OCI-LY1 (cell line): ENCODE measurements around the gene FBXL19.

ENCODE experiments used
- H2AFZ ChIP-seq: fragments of 200-600 bp; sonication (generic), shearing (Covaris generic); 2 replicates; pipeline ENCODE4 v1.6.0; 2014; ENCODE audit warnings: antibody characterized with exemption, mild to moderate bottlenecking, low read length
- H3F3A ChIP-seq: fragments of 200-600 bp; sonication (generic), shearing (Covaris generic); 2 replicates; pipeline ENCODE4 v1.6.0; 2014; ENCODE audit warnings: mild to moderate bottlenecking, antibody characterized with exemption, low read length, moderate library complexity; ENCODE audit not compliant: insufficient read depth
- H3K27ac ChIP-seq: fragments of 200-600 bp; sonication (generic); 2 replicates; pipeline ENCODE4 v1.5.1; 2014; ENCODE audit warnings: low read length, mixed run types, mild to moderate bottlenecking, low read depth; ENCODE audit not compliant: poor library complexity, severe bottlenecking
- H3K27me3 ChIP-seq: fragments of 200-600 bp; sonication (generic); 2 replicates; pipeline ENCODE4 v1.6.0; 2014; ENCODE audit warnings: antibody characterized with exemption, mild to moderate bottlenecking, low read length, moderate library complexity; ENCODE audit not compliant: insufficient read depth
- H3K36me3 ChIP-seq: fragments of 200-600 bp; sonication (generic); 2 replicates; pipeline ENCODE4 v1.6.1; 2014; ENCODE audit warnings: mild to moderate bottlenecking, antibody characterized with exemption, low read length, moderate library complexity, mixed read lengths; ENCODE audit not compliant: insufficient read depth
- H3K4me1 ChIP-seq: fragments of 200-600 bp; sonication (generic); 2 replicates; pipeline ENCODE4 v1.5.1; 2014; ENCODE audit warnings: mild to moderate bottlenecking, low read length, moderate library complexity; ENCODE audit not compliant: insufficient read depth, severe bottlenecking
- H3K4me2 ChIP-seq: fragments of 200-600 bp; sonication (generic), shearing (Covaris generic); 2 replicates; pipeline ENCODE4 v1.6.1; 2014; ENCODE audit warnings: low read length
- H3K4me3 ChIP-seq: fragments of 200-600 bp; sonication (generic); 2 replicates; pipeline ENCODE4 v1.5.1; 2014; ENCODE audit warnings: low read length, low read depth, mild to moderate bottlenecking, mixed read lengths; ENCODE audit not compliant: poor library complexity, severe bottlenecking
- H3K79me2 ChIP-seq: fragments of 200-600 bp; shearing (Covaris generic); 2 replicates; pipeline ENCODE4 v1.6.1; 2016; ENCODE audit warnings: mixed run types, low read length, mixed read lengths; ENCODE audit not compliant: insufficient read depth
- H3K9ac ChIP-seq: fragments of 200-600 bp; sonication (generic), shearing (Covaris generic); 2 replicates; pipeline ENCODE4 v1.6.1; 2014; ENCODE audit warnings: mild to moderate bottlenecking, low read length, mixed read lengths
- H3K9me2 ChIP-seq: fragments of 200-600 bp; sonication (generic), shearing (Covaris generic); 2 replicates; pipeline ENCODE4 v1.6.1; 2014; ENCODE audit warnings: low read depth, mild to moderate bottlenecking, low read length, mixed read lengths
- H3K9me3 ChIP-seq: fragments of 200-600 bp; shearing (Covaris generic); 2 replicates; pipeline ENCODE4 v1.6.1; 2014; ENCODE audit warnings: low read length, mixed read lengths
- H4K20me1 ChIP-seq: fragments of 200-600 bp; sonication (generic), shearing (Covaris generic); 2 replicates; pipeline ENCODE4 v1.6.0; 2016; ENCODE audit warnings: mild to moderate bottlenecking, low read length; ENCODE audit not compliant: insufficient read depth
- EZH2 ChIP-seq: fragments of 200-600 bp; sonication (generic), shearing (Covaris generic); IDR thresholded peaks from 2 replicates; pipeline ENCODE4 v1.8.0; 2017; ENCODE audit warnings: borderline replicate concordance, mixed run types, mild to moderate bottlenecking, antibody characterized with exemption, low read length, moderate library complexity, mixed read lengths
- TF ChIP-seq, protein P1 (sequence below): fragments of 200-600 bp; sonication (generic), shearing (Covaris generic); IDR thresholded peaks from 2 replicates; pipeline ENCODE4 v1.5.1; 2017; ENCODE audit warnings: mild to moderate bottlenecking, antibody characterized with exemption, low read length, moderate library complexity, mixed read lengths

FBXL19 gene

GRCh38 chr16:30951193-30951592, 27.8 kb downstream of the FBXL19 start:
- no peak overlapping the region for H3K4me2 ChIP-seq
- H3K36me3 ChIP-seq = no peaks in the 10 kb centered on the region
- no peak overlapping the region for H3K9ac ChIP-seq
- H3K27me3 ChIP-seq = no peaks in the 10 kb centered on the region
- no peaks in the 10 kb centered on the region for H4K20me1 ChIP-seq
- H3F3A ChIP-seq = no peaks in the 10 kb centered on the region
- TF ChIP-seq, protein P1, sequence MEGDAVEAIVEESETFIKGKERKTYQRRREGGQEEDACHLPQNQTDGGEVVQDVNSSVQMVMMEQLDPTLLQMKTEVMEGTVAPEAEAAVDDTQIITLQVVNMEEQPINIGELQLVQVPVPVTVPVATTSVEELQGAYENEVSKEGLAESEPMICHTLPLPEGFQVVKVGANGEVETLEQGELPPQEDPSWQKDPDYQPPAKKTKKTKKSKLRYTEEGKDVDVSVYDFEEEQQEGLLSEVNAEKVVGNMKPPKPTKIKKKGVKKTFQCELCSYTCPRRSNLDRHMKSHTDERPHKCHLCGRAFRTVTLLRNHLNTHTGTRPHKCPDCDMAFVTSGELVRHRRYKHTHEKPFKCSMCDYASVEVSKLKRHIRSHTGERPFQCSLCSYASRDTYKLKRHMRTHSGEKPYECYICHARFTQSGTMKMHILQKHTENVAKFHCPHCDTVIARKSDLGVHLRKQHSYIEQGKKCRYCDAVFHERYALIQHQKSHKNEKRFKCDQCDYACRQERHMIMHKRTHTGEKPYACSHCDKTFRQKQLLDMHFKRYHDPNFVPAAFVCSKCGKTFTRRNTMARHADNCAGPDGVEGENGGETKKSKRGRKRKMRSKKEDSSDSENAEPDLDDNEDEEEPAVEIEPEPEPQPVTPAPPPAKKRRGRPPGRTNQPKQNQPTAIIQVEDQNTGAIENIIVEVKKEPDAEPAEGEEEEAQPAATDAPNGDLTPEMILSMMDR = no peak
- no peak for TF ChIP-seq EZH2
- no peak overlapping the region for H3K27ac ChIP-seq
- H3K9me2 ChIP-seq = no peaks in the 10 kb centered on the region
- H3K9me3 ChIP-seq = no peaks in the 10 kb centered on the region
- no peak overlapping the region for H2AFZ ChIP-seq
- H3K4me3 ChIP-seq = no peak overlapping the region
- H3K79me2 ChIP-seq = no peaks in the 10 kb centered on the region
- H3K4me1 ChIP-seq = peaks cover 19% of the 10 kb centered on the region

GRCh38 chr16:30951750-30952149, 28.4 kb downstream of the FBXL19 start:
- Histone ChIP-seq H4K20me1 (no peaks in the 10 kb centered on the region), H3K9ac (no peak overlapping the region), H3K36me3 (no peaks in the 10 kb centered on the region), H3K9me2 (no peaks in the 10 kb centered on the region), H3K4me1 (peaks cover 25% of the 10 kb centered on the region), H2AFZ (no peak overlapping the region), H3K9me3 (no peaks in the 10 kb centered on the region), H3F3A (no peaks in the 10 kb centered on the region), H3K27me3 (no peaks in the 10 kb centered on the region), H3K4me2 (no peak overlapping the region), H3K27ac (no peak overlapping the region), H3K4me3 (no peak overlapping the region), H3K79me2 (no peaks in the 10 kb centered on the region)
- TF ChIP-seq, protein P1 = no peak
- no peak for TF ChIP-seq EZH2

GRCh38 chr16:30953111-30953510, 29.7 kb downstream of the FBXL19 start:
- H4K20me1 ChIP-seq = no peaks in the 10 kb centered on the region
- no peaks in the 10 kb centered on the region for H3K9me3 ChIP-seq
- no peak overlapping the region for H2AFZ ChIP-seq
- no peaks in the 10 kb centered on the region for H3K36me3 ChIP-seq
- TF ChIP-seq, protein P1 = no peak
- no peak for TF ChIP-seq EZH2
- H3K9me2 ChIP-seq = no peaks in the 10 kb centered on the region
- no peak overlapping the region for H3K27ac ChIP-seq
- H3F3A ChIP-seq = no peaks in the 10 kb centered on the region
- no peaks in the 10 kb centered on the region for H3K79me2 ChIP-seq
- no peaks in the 10 kb centered on the region for H3K27me3 ChIP-seq
- H3K9ac ChIP-seq = no peak overlapping the region
- peaks cover 26% of the 10 kb centered on the region for H3K4me1 ChIP-seq
- H3K4me3 ChIP-seq = no peak overlapping the region
- no peak overlapping the region for H3K4me2 ChIP-seq
